ENCODE results near the gene GTF2H4.

GRCh38 chr6:30885999-30886896 lies 21.8 kb upstream of the GTF2H4 start:
- TF ChIP-seq POLR2A (IDR thresholded peaks at IDR 0.05) (no peak), POLR2AphosphoS5 (IDR thresholded peaks at IDR 0.05) (peak; percentile 54), EP300 (IDR thresholded peaks at IDR 0.05) (no peak)
- TF ChIP-seq, protein P1, sequence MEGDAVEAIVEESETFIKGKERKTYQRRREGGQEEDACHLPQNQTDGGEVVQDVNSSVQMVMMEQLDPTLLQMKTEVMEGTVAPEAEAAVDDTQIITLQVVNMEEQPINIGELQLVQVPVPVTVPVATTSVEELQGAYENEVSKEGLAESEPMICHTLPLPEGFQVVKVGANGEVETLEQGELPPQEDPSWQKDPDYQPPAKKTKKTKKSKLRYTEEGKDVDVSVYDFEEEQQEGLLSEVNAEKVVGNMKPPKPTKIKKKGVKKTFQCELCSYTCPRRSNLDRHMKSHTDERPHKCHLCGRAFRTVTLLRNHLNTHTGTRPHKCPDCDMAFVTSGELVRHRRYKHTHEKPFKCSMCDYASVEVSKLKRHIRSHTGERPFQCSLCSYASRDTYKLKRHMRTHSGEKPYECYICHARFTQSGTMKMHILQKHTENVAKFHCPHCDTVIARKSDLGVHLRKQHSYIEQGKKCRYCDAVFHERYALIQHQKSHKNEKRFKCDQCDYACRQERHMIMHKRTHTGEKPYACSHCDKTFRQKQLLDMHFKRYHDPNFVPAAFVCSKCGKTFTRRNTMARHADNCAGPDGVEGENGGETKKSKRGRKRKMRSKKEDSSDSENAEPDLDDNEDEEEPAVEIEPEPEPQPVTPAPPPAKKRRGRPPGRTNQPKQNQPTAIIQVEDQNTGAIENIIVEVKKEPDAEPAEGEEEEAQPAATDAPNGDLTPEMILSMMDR (IDR thresholded peaks at IDR 0.05) = no peak

Data from gastroesophageal sphincter (tissue), 3 donors.